NCI-H524 (cell line): Measurements from ENCODE around the gene JUNB.

Experiments
- DNase-seq, 2 experiments: peaks; one replicate each; lab custom pipeline; 2025; lab: John Stamatoyannopoulos, UW

The JUNB gene

GRCh38 chr19:12774588-12775555 is 16.4 kb upstream of the JUNB start, which contains the start of gene HOOK2:
HOOK2 (minus strand) TSS chr19:12775552; CDS start chr19:12775449, 103 bp downstream.
- no peak for DNase-seq

GRCh38 chr19:12777217-12778016 is 13.9 kb upstream of the JUNB start:
- DNase-seq = peak; percentile 75 to 84

GRCh38 chr19:12778017-12778904 is 13.0 kb upstream of the JUNB start:
- DNase-seq = peak; percentile 87 to 92

- no peak for DNase-seq
Measured at GRCh38 chr19:12778905-12779161, 12.5 kb upstream of the JUNB start.

GRCh38 chr19:12779162-12779993 is 11.9 kb upstream of the JUNB start:
- peak; percentile 25 to 66 for DNase-seq

- no peak for DNase-seq
Measured at GRCh38 chr19:12782174-12782423, 9.2 kb upstream of the JUNB start.

GRCh38 chr19:12782424-12783290 is 8.6 kb upstream of the JUNB start:
- DNase-seq = peak; percentile 76 to 86

GRCh38 chr19:12783291-12783848 is 7.9 kb upstream of the JUNB start:
- no peak for DNase-seq

GRCh38 chr19:12783849-12784393 is 7.4 kb upstream of the JUNB start:
- DNase-seq = no peak

- no peak for DNase-seq
Measured at GRCh38 chr19:12784394-12784870, 6.9 kb upstream of the JUNB start.

- no peak for DNase-seq
Measured at GRCh38 chr19:12784871-12785430, 6.3 kb upstream of the JUNB start.

GRCh38 chr19:12785431-12786031 is 5.8 kb upstream of the JUNB start:
- DNase-seq = no peak

- no peak for DNase-seq
Measured at GRCh38 chr19:12786141-12786870, 5.0 kb upstream of the JUNB start.

GRCh38 chr19:12786952-12787351 is 4.3 kb upstream of the JUNB start:
- DNase-seq = no peak

- no peak for DNase-seq
Measured at GRCh38 chr19:12787458-12787857, 3.8 kb upstream of the JUNB start.

GRCh38 chr19:12788042-12788681 is 3.1 kb upstream of the JUNB start:
- DNase-seq = peak; percentile 38 to 68

- DNase-seq = peak; percentile 86 to 90
Measured at GRCh38 chr19:12788682-12789097, 2.6 kb upstream of the JUNB start.
